ENCODE results near the gene IL32.

GRCh38 chr16:3017794-3018506 is 47.5 kb upstream of the IL32 start, which contains the start of gene CLDN6:
- no peak for TF ChIP-seq CTCF (IDR thresholded peaks at IDR 0.05)
- no peak for TF ChIP-seq POLR2A (IDR thresholded peaks at IDR 0.05)
